Tibial nerve (tissue), 4 donors: Measurements from ENCODE around the gene FAXC.
"Not testable (repeated sequence)": the region's sequence is repeated elsewhere in the genome, so short reads cannot be mapped to it uniquely, and the experiment has no call there.

Experiments used
- EP300 ChIP-seq, 2 donors: sonication (generic); formaldehyde crosslinking; IDR thresholded peaks; one replicate each; pipeline ENCODE4 v1.6.1; 2017; ENCODE audit warnings: antibody characterized with exemption in 2 of 2, mild to moderate bottlenecking in 1 of 2
- POLR2A ChIP-seq, 2 donors: fragments of 450-650 bp; IDR thresholded peaks; one replicate each; pipeline ENCODE4 v1.6.1; 2017; ENCODE audit warnings: antibody characterized with exemption in 2 of 2, mild to moderate bottlenecking in 2 of 2, moderate library complexity in 2 of 2
- TF ChIP-seq, protein P1 (sequence below), 5 experiments: fragments of 200-600 bp in 3 of 5; fragments of 450-650 bp in 2 of 5; sonication (generic) in 3 of 5; IDR thresholded peaks; one replicate each; pipeline ENCODE4 v1.5.1; 2016 to 2019; ENCODE audit warnings: antibody characterized with exemption in 5 of 5, mild to moderate bottlenecking in 3 of 5, moderate library complexity in 2 of 5

GRCh38 chr6:99265447-99265846, 84.0 kb downstream of the FAXC start:
- not testable (repeated sequence) for TF ChIP-seq POLR2A, EP300 (IDR thresholded peaks at IDR 0.05)
- TF ChIP-seq, protein P1, sequence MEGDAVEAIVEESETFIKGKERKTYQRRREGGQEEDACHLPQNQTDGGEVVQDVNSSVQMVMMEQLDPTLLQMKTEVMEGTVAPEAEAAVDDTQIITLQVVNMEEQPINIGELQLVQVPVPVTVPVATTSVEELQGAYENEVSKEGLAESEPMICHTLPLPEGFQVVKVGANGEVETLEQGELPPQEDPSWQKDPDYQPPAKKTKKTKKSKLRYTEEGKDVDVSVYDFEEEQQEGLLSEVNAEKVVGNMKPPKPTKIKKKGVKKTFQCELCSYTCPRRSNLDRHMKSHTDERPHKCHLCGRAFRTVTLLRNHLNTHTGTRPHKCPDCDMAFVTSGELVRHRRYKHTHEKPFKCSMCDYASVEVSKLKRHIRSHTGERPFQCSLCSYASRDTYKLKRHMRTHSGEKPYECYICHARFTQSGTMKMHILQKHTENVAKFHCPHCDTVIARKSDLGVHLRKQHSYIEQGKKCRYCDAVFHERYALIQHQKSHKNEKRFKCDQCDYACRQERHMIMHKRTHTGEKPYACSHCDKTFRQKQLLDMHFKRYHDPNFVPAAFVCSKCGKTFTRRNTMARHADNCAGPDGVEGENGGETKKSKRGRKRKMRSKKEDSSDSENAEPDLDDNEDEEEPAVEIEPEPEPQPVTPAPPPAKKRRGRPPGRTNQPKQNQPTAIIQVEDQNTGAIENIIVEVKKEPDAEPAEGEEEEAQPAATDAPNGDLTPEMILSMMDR (IDR thresholded peaks at IDR 0.05), result not testable (repeated sequence)
